Spleen (tissue), 11 donors: Measurements from ENCODE around the gene TTC28. TPM values are rescaled to one million over a fixed set of nuclear protein-coding genes. Genes with fewer than 3 reads are reported as not detected.

Experiments used
- DNase-seq: peaks from one replicate; pipeline ENCODE4 v3.0.0-alpha.2; 2020
- H3K27ac ChIP-seq, 8 donors: fragments of 200-600 bp; sonication (generic) in 7 of 8; 1 replicate in 4 of 8; 2 replicates in 4 of 8; pipeline versions ENCODE4 v1.5.0 to v1.8.0; 2016 to 2021; ENCODE audit warnings: inconsistent platforms in 4 of 8, mild to moderate bottlenecking in 4 of 8, moderate library complexity in 1 of 8
- H3K27me3 ChIP-seq, 7 donors: fragments of 200-600 bp; sonication (generic) in 6 of 7; replicated peaks in 1 of 7; 1 replicate in 4 of 7; 2 replicates in 3 of 7; pipeline versions ENCODE4 v1.5.0 to v1.8.0; 2016 to 2021; ENCODE audit warnings: inconsistent platforms in 3 of 7, mild to moderate bottlenecking in 1 of 7
- H3K36me3 ChIP-seq, 6 donors: fragments of 200-600 bp; sonication (generic) in 5 of 6; 1 replicate in 4 of 6; 2 replicates in 2 of 6; pipeline versions ENCODE4 v1.5.0 to v1.8.0; 2016 to 2021; ENCODE audit warnings: inconsistent platforms in 2 of 6
- H3K4me1 ChIP-seq, 6 donors: fragments of 200-600 bp; sonication (generic) in 5 of 6; 1 replicate in 3 of 6; 2 replicates in 3 of 6; pipeline versions ENCODE4 v1.5.0 to v1.8.0; 2016 to 2021; ENCODE audit warnings: inconsistent platforms in 3 of 6
- H3K4me3 ChIP-seq, 8 donors: fragments of 200-600 bp; sonication (generic) in 7 of 8; 1 replicate in 4 of 8; 2 replicates in 4 of 8; pipeline versions ENCODE4 v1.5.0 to v1.8.0; 2016 to 2021; ENCODE audit warnings: inconsistent platforms in 4 of 8, mild to moderate bottlenecking in 4 of 8, moderate library complexity in 2 of 8
- H3K9me3 ChIP-seq, 8 donors: fragments of 200-600 bp; sonication (generic) in 7 of 8; 1 replicate in 4 of 8; 2 replicates in 4 of 8; pipeline versions ENCODE4 v1.5.0 to v1.8.0; 2016 to 2021; ENCODE audit warnings: inconsistent platforms in 4 of 8
- CTCF ChIP-seq, 11 experiments: fragments of 200-600 bp in 7 of 11; fragments of 450-650 bp in 4 of 11; sonication (generic) in 4 of 11; IDR thresholded peaks in 8 of 11; conservative IDR thresholded peaks in 3 of 11; 1 replicate in 7 of 11; 2 replicates in 4 of 11; pipeline versions ENCODE4 v1.4.0 to v1.8.0; 2016 to 2021; ENCODE audit warnings: antibody characterized with exemption in 11 of 11, inconsistent platforms in 4 of 11, mild to moderate bottlenecking in 1 of 11
- POLR2A ChIP-seq, 3 donors: fragments of 450-650 bp; IDR thresholded peaks; one replicate each; pipeline ENCODE4 v1.5.1; 2017; ENCODE audit warnings: antibody characterized with exemption in 3 of 3, mild to moderate bottlenecking in 1 of 3
- POLR2AphosphoS5 ChIP-seq, 3 donors: sonication (generic); formaldehyde crosslinking; IDR thresholded peaks; one replicate each; pipeline ENCODE4 v1.5.1; 2017; ENCODE audit warnings: antibody characterized with exemption in 3 of 3
- WGBS, 5 donors: extraction: QIAGEN DNeasy Blood & Tissue Kit in 3 of 5; methylation state at CpG; one replicate each; pipeline versions ENCODE4 v1.1.5 to v1.1.7; 2013 to 2018; 5-methylcytosine and 5-hydroxymethylcytosine counted together
- intact Hi-C: fragments of 100-400 bp; cut with DNase I; formaldehyde crosslinking; loops from one replicate; pipeline ENCODE4 v1.15.0; 2023; ENCODE audit warnings: low total_unique reads
- polyA plus RNA-seq, 3 donors: library from polyadenylated mRNA; stranded (reverse); fragments of 200-250 nt; gene quantifications; one replicate each; pipeline ENCODE4 v1.2.1, GENCODE V29; 2013
- total RNA-seq, 7 donors: library from RNA; depleted of rRNA in 3 of 7; stranded (reverse); fragments of >200 nt in 3 of 7; fragmentation: NEBNext Ultra II Directional in 4 of 7; extraction: Animal tissue kit (Norgen Biotek cat#: 25700) in 4 of 7; gene quantifications; one replicate each; pipeline versions ENCODE4 v1.1.0 to v1.2.1, GENCODE V29; 2016 to 2021
- donor health status: healthy with polysubstance abuse.
- donor health status: DM: no; HTN: no; CAD: no; lungs with moderate emphysema.
- donor health status: DM: no; HTN: no; CAD: no.
- donor health status: Bipolar disorder and iron deficiency.
- donor health status: healthy.
- donor health status: DM: no; HTN: no; CAD: no.
- donor health status: DM: yes; HTN: yes; CAD: no.

Gene TTC28
- total and polyA plus RNA-seq, 10 donors: 0.62 to 69.0 (median 33.5) TPM

DNA sequence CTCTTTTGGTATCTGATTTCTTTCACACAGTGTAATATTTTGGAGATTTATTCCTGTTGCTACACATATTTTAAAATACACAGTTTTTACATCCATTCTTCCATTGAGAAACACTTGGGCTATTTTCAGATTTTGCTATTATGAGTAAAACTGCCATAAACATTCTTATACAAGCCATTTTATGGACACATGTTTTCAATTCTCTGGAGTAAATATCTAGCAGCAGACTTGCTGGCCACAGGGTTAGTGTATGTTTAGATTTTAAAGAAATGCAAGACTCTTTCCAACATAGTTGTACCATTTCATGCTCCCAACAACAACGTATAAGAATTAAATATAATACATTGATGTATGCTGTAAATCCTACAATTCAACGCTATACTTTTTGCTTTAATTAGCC lies 399.8 kb downstream of the TTC28 start:
- no peaks in the 10 kb centered on the region for H3K36me3 ChIP-seq
- peaks cover 0 to 5% (median 0%) of the 10 kb centered on the region in 6 donors for H3K4me1 ChIP-seq
- H3K27me3 ChIP-seq: no peaks in the 10 kb centered on the region
- intact Hi-C loops: no loop called here
- TF ChIP-seq POLR2A (IDR thresholded peaks at IDR 0.05): no peak
- TF ChIP-seq POLR2AphosphoS5 (IDR thresholded peaks at IDR 0.05): no peak
- TF ChIP-seq CTCF (IDR thresholded peaks at IDR 0.05 in 8 of 11, conservative IDR thresholded peaks at IDR 0.05 in 3 of 11): no peak
- 94 to 99% (median 97%) methylated on average over 2 of the region's 2 CpGs for WGBS, 5 donors
- no peaks in the 10 kb centered on the region for H3K9me3 ChIP-seq
- no peak overlapping the region for H3K27ac ChIP-seq
- DNase-seq: no peak
- H3K4me3 ChIP-seq: no peak overlapping the region

GRCh38 chr22:28269277-28269676 lies 410.4 kb downstream of the TTC28 start:
- H3K27ac ChIP-seq: no peak overlapping the region
- no peaks in the 10 kb centered on the region for H3K9me3 ChIP-seq
- WGBS, 5 donors: 71 to 86% (median 82%) methylated on average over 2 of the region's 2 CpGs
- intact Hi-C loops: no loop called here
- H3K36me3 ChIP-seq: no peaks in the 10 kb centered on the region
- TF ChIP-seq POLR2A (IDR thresholded peaks at IDR 0.05) (no peak), POLR2AphosphoS5 (IDR thresholded peaks at IDR 0.05) (no peak), CTCF (IDR thresholded peaks at IDR 0.05 in 8 of 11, conservative IDR thresholded peaks at IDR 0.05 in 3 of 11) (no peak)
- DNase-seq: no peak
- H3K4me1 ChIP-seq: no peaks in the 10 kb centered on the region
- no peaks in the 10 kb centered on the region for H3K27me3 ChIP-seq
- H3K4me3 ChIP-seq: no peak overlapping the region

GRCh38 chr22:28268850-28269249 lies 410.8 kb downstream of the TTC28 start:
- no peak overlapping the region for H3K4me3 ChIP-seq
- H3K4me1 ChIP-seq: no peaks in the 10 kb centered on the region
- intact Hi-C loops: no loop called here
- TF ChIP-seq POLR2AphosphoS5 (IDR thresholded peaks at IDR 0.05) (no peak), POLR2A (IDR thresholded peaks at IDR 0.05) (no peak), CTCF (IDR thresholded peaks at IDR 0.05 in 8 of 11, conservative IDR thresholded peaks at IDR 0.05 in 3 of 11) (no peak)
- no peak overlapping the region for H3K27ac ChIP-seq
- no peak for DNase-seq
- H3K36me3 ChIP-seq: no peaks in the 10 kb centered on the region
- 73 to 89% (median 85%) methylated on average over 5 of the region's 5 CpGs for WGBS, 5 donors
- no peaks in the 10 kb centered on the region for H3K9me3 ChIP-seq
- no peaks in the 10 kb centered on the region for H3K27me3 ChIP-seq

DNA sequence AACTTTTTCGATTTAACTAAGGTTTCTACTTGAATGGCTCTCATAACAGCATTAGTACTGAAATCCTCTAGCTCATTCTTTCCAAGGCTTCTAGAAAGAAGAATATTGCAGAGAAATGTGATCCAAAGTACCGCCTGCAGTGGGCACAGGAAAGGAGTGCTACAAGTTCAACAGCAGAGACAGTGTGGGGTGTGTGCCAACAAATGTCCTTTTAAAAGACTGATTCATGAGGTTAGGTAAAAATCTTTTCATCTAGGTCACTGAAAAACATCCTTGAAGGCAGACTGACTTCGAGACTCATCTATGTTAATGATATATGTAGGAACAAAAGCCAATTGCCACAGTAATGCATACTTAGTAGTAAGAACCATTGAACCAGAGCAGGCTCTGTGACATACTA lies 411.5 kb downstream of the TTC28 start:
- no peaks in the 10 kb centered on the region for H3K36me3 ChIP-seq
- TF ChIP-seq CTCF (IDR thresholded peaks at IDR 0.05 in 8 of 11, conservative IDR thresholded peaks at IDR 0.05 in 3 of 11): no peak
- no peak for TF ChIP-seq POLR2A (IDR thresholded peaks at IDR 0.05)
- no peak for TF ChIP-seq POLR2AphosphoS5 (IDR thresholded peaks at IDR 0.05)
- 69 to 87% (median 76%) methylated on average over 3 of the region's 3 CpGs for WGBS, 5 donors
- H3K27ac ChIP-seq: no peak overlapping the region
- intact Hi-C loops: no loop called here
- no peaks in the 10 kb centered on the region for H3K27me3 ChIP-seq
- H3K9me3 ChIP-seq: no peaks in the 10 kb centered on the region
- no peaks in the 10 kb centered on the region for H3K4me1 ChIP-seq
- H3K4me3 ChIP-seq: no peak overlapping the region
- no peak for DNase-seq
